GM23248 (cell line): ENCODE data around the gene ATAD1. TPM values are rescaled to one million over a fixed set of nuclear protein-coding genes. Genes with fewer than 3 reads are reported as not detected.

Source experiments
- DNase-seq: peaks from one replicate; pipeline ENCODE4 v3.0.0-alpha.2; 2015
- H2AFZ ChIP-seq: fragments of 200-600 bp; sonication (generic); 2 replicates; pipeline ENCODE4 v1.6.1; 2016; ENCODE audit warnings: antibody characterized with exemption
- H3F3A ChIP-seq: fragments of 200-600 bp; sonication (generic); 2 replicates; pipeline ENCODE4 v1.6.1; 2016; ENCODE audit warnings: mild to moderate bottlenecking, antibody characterized with exemption, mixed run types; ENCODE audit not compliant: insufficient read depth
- H3K27ac ChIP-seq: fragments of 200-600 bp; sonication (generic); 2 replicates; pipeline ENCODE4 v1.5.1; 2016; ENCODE audit warnings: mild to moderate bottlenecking
- H3K27me3 ChIP-seq: fragments of 200-600 bp; sonication (generic); replicated peaks from 2 replicates; pipeline ENCODE4 v1.6.1; 2016; ENCODE audit warnings: mild to moderate bottlenecking; ENCODE audit not compliant: insufficient read depth
- H3K36me3 ChIP-seq: fragments of 200-600 bp; sonication (generic); 2 replicates; pipeline ENCODE4 v1.6.1; 2016; ENCODE audit warnings: low read depth, mild to moderate bottlenecking
- H3K4me1 ChIP-seq: fragments of 200-600 bp; sonication (generic); 2 replicates; pipeline ENCODE4 v1.6.1; 2016; ENCODE audit warnings: mild to moderate bottlenecking; ENCODE audit not compliant: insufficient read depth
- H3K4me2 ChIP-seq: fragments of 200-600 bp; sonication (generic); one replicate; pipeline ENCODE4 v1.6.1; 2016; ENCODE audit warnings: mild to moderate bottlenecking; ENCODE audit not compliant: unreplicated experiment
- H3K4me3 ChIP-seq: fragments of 200-600 bp; sonication (generic); 2 replicates; pipeline ENCODE4 v1.5.1; 2016; ENCODE audit warnings: mild to moderate bottlenecking
- H3K79me2 ChIP-seq: fragments of 200-600 bp; sonication (generic); 2 replicates; pipeline ENCODE4 v1.6.1; 2016; ENCODE audit warnings: mild to moderate bottlenecking; ENCODE audit not compliant: insufficient read depth
- H3K9ac ChIP-seq: fragments of 200-600 bp; sonication (generic); 2 replicates; pipeline ENCODE4 v1.6.1; 2016; ENCODE audit warnings: mild to moderate bottlenecking
- H3K9me2 ChIP-seq: fragments of 200-600 bp; sonication (generic); 2 replicates; pipeline ENCODE4 v1.6.1; 2016; ENCODE audit warnings: mixed run types, mild to moderate bottlenecking, moderate library complexity; ENCODE audit not compliant: insufficient read depth
- H3K9me3 ChIP-seq: fragments of 200-600 bp; sonication (generic); one replicate; pipeline ENCODE4 v1.6.1; 2017; ENCODE audit warnings: low read depth
- H4K20me1 ChIP-seq: fragments of 200-600 bp; sonication (generic); 2 replicates; pipeline ENCODE4 v1.6.0; 2016; ENCODE audit not compliant: insufficient read depth
- EZH2 ChIP-seq: fragments of 200-600 bp; sonication (generic); IDR thresholded peaks from 2 replicates; pipeline ENCODE4 v1.6.1; 2018; ENCODE audit warnings: antibody characterized with exemption, mild to moderate bottlenecking; ENCODE audit not compliant: insufficient read depth, poor library complexity, severe bottlenecking
- EZH2phosphoT487 ChIP-seq: fragments of 200-600 bp; sonication (generic); IDR thresholded peaks from 2 replicates; pipeline ENCODE4 v1.6.1; 2018; ENCODE audit warnings: antibody characterized with exemption, moderate library complexity, mild to moderate bottlenecking, low read depth; ENCODE audit not compliant: insufficient read depth
- WGBS, 2 experiments: methylation state at CpG; one replicate each; pipeline ENCODE4 v1.1.6; 2015 to 2017; ENCODE audit warnings: low lambda C conversion rate in 2 of 2, low coverage in 1 of 2; ENCODE audit errors: missing lambda C conversion rate in 2 of 2; 5-methylcytosine and 5-hydroxymethylcytosine counted together
- in situ Hi-C: fragments of 300-500 bp; cut with MboI; formaldehyde crosslinking; loops from 2 replicates; pipeline ENCODE4 v1.15.0; 2020
- polyA plus RNA-seq: library from polyadenylated mRNA; unstranded; fragments of >200 nt; fragmentation: Nextera tagmentation; extraction: Ambion mirVana; gene quantifications from 2 replicates; pipeline ENCODE4 v1.2.1, GENCODE V29; 2016
- total RNA-seq: library from RNA; depleted of rRNA; stranded (reverse); fragments of >200 nt; shearing (Covaris generic); gene quantifications from 2 replicates; pipeline ENCODE4 v1.2.3, GENCODE V29; 2014

Gene ATAD1
- total and polyA plus RNA-seq, 2 experiments from 2014 or later, result 52.4 to 66.8 TPM

DNA sequence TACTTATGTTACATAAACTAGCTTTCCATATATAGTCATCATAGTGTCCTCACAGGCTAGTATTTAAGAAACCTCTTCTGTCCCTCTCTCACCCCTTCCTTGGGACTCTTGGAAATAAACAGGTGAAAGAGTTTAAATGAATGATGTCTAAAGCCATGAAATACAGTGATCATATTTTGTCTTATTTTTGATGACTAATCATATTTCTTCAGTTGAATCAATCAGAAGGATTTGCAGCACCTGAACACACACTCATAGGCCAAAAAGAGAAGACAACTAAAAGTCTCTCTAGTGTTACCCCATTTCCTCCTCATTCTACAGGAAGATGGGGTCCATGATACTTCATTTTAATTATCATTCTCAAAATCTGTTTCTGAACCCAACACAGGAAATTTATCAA, 8.6 kb upstream of the ATAD1 start:
- H3K4me3 ChIP-seq, result no peak overlapping the region
- no peaks in the 10 kb centered on the region for H3K36me3 ChIP-seq
- no peaks in the 10 kb centered on the region for H3K9me2 ChIP-seq
- H3K9ac ChIP-seq, result no peak overlapping the region
- TF ChIP-seq EZH2phosphoT487 (no peak), EZH2 (no peak)
- H3K9me3 ChIP-seq, result no peaks in the 10 kb centered on the region
- H3K4me2 ChIP-seq, result no peak overlapping the region
- H3K4me1 ChIP-seq, result no peaks in the 10 kb centered on the region
- DNase-seq, result no peak
- H2AFZ ChIP-seq, result no peak overlapping the region
- H3F3A ChIP-seq, result no peaks in the 10 kb centered on the region
- no peaks in the 10 kb centered on the region for H3K27me3 ChIP-seq
- H4K20me1 ChIP-seq, result no peaks in the 10 kb centered on the region
- H3K27ac ChIP-seq, result no peak overlapping the region
- no peaks in the 10 kb centered on the region for H3K79me2 ChIP-seq
- in situ Hi-C loops, result no loop called here

DNA sequence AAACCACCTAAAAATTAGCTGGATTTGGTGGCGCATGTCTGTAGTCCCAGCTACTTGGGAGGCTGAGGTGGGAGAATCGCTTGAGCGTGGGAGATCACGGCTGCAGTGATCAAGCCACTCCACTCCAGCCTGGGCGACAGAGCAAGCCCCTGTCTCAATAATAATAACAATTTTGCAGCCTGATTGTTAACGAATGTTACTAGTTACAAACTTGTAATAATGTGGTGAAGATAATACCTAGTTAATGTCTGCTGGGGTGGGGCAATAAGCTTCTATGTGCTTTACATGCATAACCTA, 1.2 kb upstream of the ATAD1 start:
- DNase-seq, result no peak
- no peak overlapping the region for H3K4me2 ChIP-seq
- 0 out of 2 replicates have a peak, but pooled peaks cover 8% of the 10 kb centered on the region for H3F3A ChIP-seq

DNA sequence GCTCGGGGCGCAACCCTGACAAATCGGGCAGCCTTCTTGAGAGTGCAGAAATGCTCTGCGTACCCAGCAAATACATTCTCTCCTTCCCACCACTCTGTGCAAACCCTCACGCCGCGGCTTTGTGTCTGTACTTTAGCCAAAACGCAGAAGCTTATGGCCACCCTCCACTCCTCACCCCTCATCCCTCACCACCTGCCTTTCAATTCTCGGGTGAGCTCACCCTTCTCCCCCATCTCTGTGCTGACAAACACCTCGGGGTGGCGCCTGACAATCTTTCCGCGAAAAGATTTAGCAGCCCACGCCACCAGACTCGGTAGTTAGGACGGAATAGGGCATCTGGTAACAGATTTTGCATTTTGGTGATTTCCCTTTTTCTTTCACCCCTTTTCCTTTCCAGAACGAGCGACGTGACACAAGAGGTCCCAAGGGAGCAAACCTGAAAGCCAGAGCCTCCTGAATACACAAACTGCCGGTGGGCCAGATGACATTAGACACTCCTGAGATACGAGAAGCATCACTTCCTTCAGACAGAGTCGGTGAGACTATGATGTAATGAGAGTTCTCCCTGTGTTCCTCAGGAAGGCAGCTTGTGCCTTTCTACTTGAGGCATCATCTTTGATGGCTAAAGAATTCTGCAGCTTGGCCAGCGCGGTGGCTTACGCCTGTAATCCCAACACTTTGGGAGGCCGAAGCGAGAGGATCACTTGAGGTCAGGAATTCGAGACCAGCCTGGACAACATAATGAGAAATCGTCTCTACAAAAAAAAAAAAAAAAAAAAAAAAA, 671 bp upstream of the ATAD1 start:
- H3K4me3 ChIP-seq, result peak overlapping the region; percentile 94
- 0 out of 2 replicates have a peak, but pooled peaks cover 8% of the 10 kb centered on the region for H3F3A ChIP-seq
- peak overlapping the region; percentile 89 for H3K4me2 ChIP-seq
- no peak for TF ChIP-seq EZH2phosphoT487
- TF ChIP-seq EZH2, result no peak
- peaks cover 10% of the 10 kb centered on the region; the same call in 1 of the 2 replicates for H3K36me3 ChIP-seq
- no peaks in the 10 kb centered on the region for H4K20me1 ChIP-seq
- peak overlapping the region; percentile 94 for H3K9ac ChIP-seq
- DNase-seq, result peak; percentile 63
- H3K79me2 ChIP-seq, result peaks cover 44% of the 10 kb centered on the region
- H3K27me3 ChIP-seq, result no peaks in the 10 kb centered on the region
- H3K9me2 ChIP-seq, result no peaks in the 10 kb centered on the region
- H2AFZ ChIP-seq, result peak overlapping the region; percentile 96
- 17 to 19% methylated on average over 27 to 29 of the region's 29 CpGs for WGBS, 2 experiments
- peak overlapping the region; percentile 16; the same call in 1 of the 2 replicates for H3K27ac ChIP-seq
- in situ Hi-C loops, result no loop called here
- peaks cover 27% of the 10 kb centered on the region for H3K4me1 ChIP-seq
- H3K9me3 ChIP-seq, result no peaks in the 10 kb centered on the region

More for the DNA sequence above, 1.2 kb upstream of the ATAD1 start:
- in situ Hi-C loops, result no loop called here
- H3K27ac ChIP-seq, result no peak overlapping the region
- H3K9me2 ChIP-seq, result no peaks in the 10 kb centered on the region
- TF ChIP-seq EZH2phosphoT487 (no peak), EZH2 (no peak)
- 95 to 96% methylated on average over 6 of the region's 6 CpGs for WGBS, 2 experiments
- 0 out of 2 replicates have a peak overlapping the region, but pooled peaks have one; percentile 94 for H3K4me3 ChIP-seq
- no peaks in the 10 kb centered on the region for H3K27me3 ChIP-seq
- peaks cover 27% of the 10 kb centered on the region for H3K4me1 ChIP-seq
- peaks cover 5% of the 10 kb centered on the region; the same call in 1 of the 2 replicates for H3K36me3 ChIP-seq
- H2AFZ ChIP-seq, result no peak overlapping the region
- H3K9me3 ChIP-seq, result no peaks in the 10 kb centered on the region
- peaks cover 38% of the 10 kb centered on the region for H3K79me2 ChIP-seq
- no peaks in the 10 kb centered on the region for H4K20me1 ChIP-seq
- no peak overlapping the region for H3K9ac ChIP-seq

DNA sequence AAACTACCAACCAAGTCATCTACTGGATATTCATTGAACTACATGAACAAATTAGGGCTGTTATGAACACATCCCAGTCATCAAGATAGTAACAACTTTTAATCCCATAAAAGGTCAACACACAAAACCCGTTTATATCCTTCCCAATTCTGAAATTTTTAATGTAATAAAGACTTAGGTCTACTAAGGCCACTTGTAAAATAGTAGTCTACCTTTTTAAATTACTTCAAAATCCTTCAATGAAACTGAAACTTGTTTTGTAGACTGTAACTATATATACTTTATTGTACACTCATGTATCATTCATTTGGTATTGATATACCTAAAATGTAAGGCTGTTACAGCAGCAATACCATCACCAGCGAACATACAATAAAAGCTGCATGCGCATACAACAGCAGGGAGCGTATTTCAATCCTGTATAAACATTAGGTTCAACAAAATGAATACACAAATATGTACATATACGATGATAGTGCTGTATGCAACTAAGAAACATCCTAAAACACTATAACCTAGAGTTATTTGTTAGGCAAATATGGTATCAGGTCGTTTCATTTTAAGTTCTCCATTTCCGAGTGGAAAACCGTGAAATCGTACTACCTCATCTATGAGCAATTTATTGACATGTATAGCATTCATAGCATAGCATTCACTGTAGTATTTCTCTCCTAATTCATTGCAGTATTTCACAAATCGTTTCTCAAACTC, 973 bp downstream of the ATAD1 start:
- Histone ChIP-seq H3K36me3 (peaks cover 18% of the 10 kb centered on the region), H3K27me3 (no peaks in the 10 kb centered on the region), H2AFZ (peak overlapping the region; percentile 96), H3K9ac (peak overlapping the region; percentile 94), H3K9me3 (no peaks in the 10 kb centered on the region), H3F3A (0 out of 2 replicates have a peak, but pooled peaks cover 8% of the 10 kb centered on the region), H3K79me2 (peaks cover 60% of the 10 kb centered on the region), H3K4me1 (peaks cover 27% of the 10 kb centered on the region), H3K4me3 (peak overlapping the region; percentile 94), H3K9me2 (no peaks in the 10 kb centered on the region), H3K4me2 (peak overlapping the region; percentile 89), H4K20me1 (no peaks in the 10 kb centered on the region), H3K27ac (peak overlapping the region; percentile 74)
- no peak for TF ChIP-seq EZH2
- no peak for TF ChIP-seq EZH2phosphoT487
- in situ Hi-C loops, result no loop called here
- 12 to 15% methylated on average over 10 of the region's 10 CpGs for WGBS, 2 experiments
- peak; percentile 36 for DNase-seq
